Neural progenitor cell (in vitro differentiated cells): ENCODE measurements around the gene FAM83B. TPM values are rescaled to one million over a fixed set of nuclear protein-coding genes. Genes with fewer than 3 reads are reported as not detected.
A peak's percentile ranks its signal among the peaks of the same experiment; 100 is the strongest.
"Not testable (repeated sequence)": the region's sequence is repeated elsewhere in the genome, so short reads cannot be mapped to it uniquely, and the experiment has no call there.

ENCODE experiments used
- DNase-seq: peaks from one replicate; pipeline ENCODE4 v3.0.0-alpha.2; 2016; ENCODE audit warnings: low spot score
- H2AFZ ChIP-seq: fragments of 200-600 bp; sonication (generic); replicated peaks from 2 replicates; pipeline ENCODE4 v1.6.1; 2016; ENCODE audit warnings: antibody characterized with exemption
- H3F3A ChIP-seq: fragments of 200-600 bp; sonication (generic); 2 replicates; pipeline ENCODE4 v1.6.1; 2016; ENCODE audit warnings: antibody characterized with exemption, low read depth
- H3K27ac ChIP-seq: fragments of 200-600 bp; sonication (generic); 2 replicates; pipeline ENCODE4 v1.5.1; 2016; ENCODE audit warnings: mild to moderate bottlenecking
- H3K27me3 ChIP-seq: fragments of 200-600 bp; sonication (generic); 2 replicates; pipeline ENCODE4 v1.6.1; 2016; ENCODE audit warnings: mild to moderate bottlenecking, moderate library complexity
- H3K36me3 ChIP-seq: fragments of 200-600 bp; sonication (generic); 2 replicates; pipeline ENCODE4 v1.5.1; 2016
- H3K4me1 ChIP-seq: fragments of 200-600 bp; sonication (generic); 2 replicates; pipeline ENCODE4 v1.6.1; 2016; ENCODE audit warnings: mixed run types
- H3K4me2 ChIP-seq: fragments of 200-600 bp; sonication (generic); 2 replicates; pipeline ENCODE4 v1.6.1; 2016
- H3K4me3 ChIP-seq: fragments of 200-600 bp; sonication (generic); 2 replicates; pipeline ENCODE4 v1.5.1; 2016
- H3K79me2 ChIP-seq: fragments of 200-600 bp; sonication (generic); 2 replicates; pipeline ENCODE4 v1.6.1; 2016; ENCODE audit warnings: low read depth
- H3K9ac ChIP-seq: fragments of 200-600 bp; sonication (generic); 2 replicates; pipeline ENCODE4 v1.6.1; 2016
- H3K9me3 ChIP-seq: fragments of 200-600 bp; sonication (generic); 2 replicates; pipeline ENCODE4 v1.5.1; 2016; ENCODE audit warnings: low read depth
- H4K20me1 ChIP-seq: fragments of 200-600 bp; sonication (generic); 2 replicates; pipeline ENCODE4 v1.6.1; 2016; ENCODE audit warnings: low read depth
- H3K27ac Mint-ChIP-seq: 3 replicates; pipeline ENCODE4 v1.8.0; 2021; ENCODE audit warnings: mixed read lengths
- H3K27me3 Mint-ChIP-seq: 2 replicates; pipeline ENCODE4 v1.8.0; 2022; ENCODE audit warnings: low read depth, mild to moderate bottlenecking, inconsistent platforms, moderate library complexity, mixed read lengths; ENCODE audit not compliant: insufficient read depth
- H3K36me3 Mint-ChIP-seq: 3 replicates; pipeline ENCODE4 v1.8.0; 2021; ENCODE audit warnings: mixed read lengths
- H3K4me1 Mint-ChIP-seq: 3 replicates; pipeline ENCODE4 v1.8.0; 2021; ENCODE audit warnings: mixed read lengths
- H3K4me3 Mint-ChIP-seq: 3 replicates; pipeline ENCODE4 v1.8.0; 2021; ENCODE audit warnings: mild to moderate bottlenecking, moderate library complexity, mixed read lengths
- H3K9me3 Mint-ChIP-seq: 3 replicates; pipeline ENCODE4 v1.8.0; 2020; ENCODE audit warnings: mixed read lengths
- EZH2 ChIP-seq: fragments of 200-600 bp; sonication (generic); IDR thresholded peaks from 2 replicates; pipeline ENCODE4 v1.6.1; 2017; ENCODE audit warnings: antibody characterized with exemption, mild to moderate bottlenecking, moderate library complexity
- EZH2phosphoT487 ChIP-seq: fragments of 200-600 bp; sonication (generic); IDR thresholded peaks from 2 replicates; pipeline ENCODE4 v1.6.1; 2017; ENCODE audit warnings: antibody characterized with exemption
- total RNA-seq: library from RNA; depleted of rRNA; stranded (reverse); fragments of >200 nt; gene quantifications from 2 replicates; pipeline ENCODE4 v1.2.3, GENCODE V29; 2015; ENCODE audit warnings: low replicate concordance
- TF ChIP-seq, protein P1 (sequence below): fragments of 200-600 bp; sonication (generic); IDR thresholded peaks from 2 replicates; pipeline ENCODE4 v1.5.1; 2017; ENCODE audit warnings: antibody characterized with exemption, mild to moderate bottlenecking

FAM83B gene, protein sequence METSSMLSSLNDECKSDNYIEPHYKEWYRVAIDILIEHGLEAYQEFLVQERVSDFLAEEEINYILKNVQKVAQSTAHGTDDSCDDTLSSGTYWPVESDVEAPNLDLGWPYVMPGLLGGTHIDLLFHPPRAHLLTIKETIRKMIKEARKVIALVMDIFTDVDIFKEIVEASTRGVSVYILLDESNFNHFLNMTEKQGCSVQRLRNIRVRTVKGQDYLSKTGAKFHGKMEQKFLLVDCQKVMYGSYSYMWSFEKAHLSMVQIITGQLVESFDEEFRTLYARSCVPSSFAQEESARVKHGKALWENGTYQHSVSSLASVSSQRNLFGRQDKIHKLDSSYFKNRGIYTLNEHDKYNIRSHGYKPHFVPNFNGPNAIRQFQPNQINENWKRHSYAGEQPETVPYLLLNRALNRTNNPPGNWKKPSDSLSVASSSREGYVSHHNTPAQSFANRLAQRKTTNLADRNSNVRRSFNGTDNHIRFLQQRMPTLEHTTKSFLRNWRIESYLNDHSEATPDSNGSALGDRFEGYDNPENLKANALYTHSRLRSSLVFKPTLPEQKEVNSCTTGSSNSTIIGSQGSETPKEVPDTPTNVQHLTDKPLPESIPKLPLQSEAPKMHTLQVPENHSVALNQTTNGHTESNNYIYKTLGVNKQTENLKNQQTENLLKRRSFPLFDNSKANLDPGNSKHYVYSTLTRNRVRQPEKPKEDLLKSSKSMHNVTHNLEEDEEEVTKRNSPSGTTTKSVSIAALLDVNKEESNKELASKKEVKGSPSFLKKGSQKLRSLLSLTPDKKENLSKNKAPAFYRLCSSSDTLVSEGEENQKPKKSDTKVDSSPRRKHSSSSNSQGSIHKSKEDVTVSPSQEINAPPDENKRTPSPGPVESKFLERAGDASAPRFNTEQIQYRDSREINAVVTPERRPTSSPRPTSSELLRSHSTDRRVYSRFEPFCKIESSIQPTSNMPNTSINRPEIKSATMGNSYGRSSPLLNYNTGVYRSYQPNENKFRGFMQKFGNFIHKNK
- 5.3 and 6.3 TPM in 2 replicates for total RNA-seq

- Histone ChIP-seq H3F3A (no peaks in the 10 kb centered on the region), H3K4me1 (no peaks in the 10 kb centered on the region), H3K27me3 (peaks cover 17% of the 10 kb centered on the region), H3K9me3 (no peaks in the 10 kb centered on the region), H3K36me3 (no peaks in the 10 kb centered on the region), H4K20me1 (no peaks in the 10 kb centered on the region), H2AFZ (peak within 1 kb of the TSS; percentile 97), H3K9ac (peak within 1 kb of the TSS; percentile 39), H3K4me3 (peak within 1 kb of the TSS; percentile 82), H3K4me2 (peak within 1 kb of the TSS; percentile 86), H3K79me2 (peaks cover 4% of the 10 kb centered on the region), H3K27ac (no peak within 1 kb of the TSS)
- no peak within 1 kb of the TSS for H3K27ac Mint-ChIP-seq
- peak; percentile 71 for DNase-seq
- TF ChIP-seq, protein P1, sequence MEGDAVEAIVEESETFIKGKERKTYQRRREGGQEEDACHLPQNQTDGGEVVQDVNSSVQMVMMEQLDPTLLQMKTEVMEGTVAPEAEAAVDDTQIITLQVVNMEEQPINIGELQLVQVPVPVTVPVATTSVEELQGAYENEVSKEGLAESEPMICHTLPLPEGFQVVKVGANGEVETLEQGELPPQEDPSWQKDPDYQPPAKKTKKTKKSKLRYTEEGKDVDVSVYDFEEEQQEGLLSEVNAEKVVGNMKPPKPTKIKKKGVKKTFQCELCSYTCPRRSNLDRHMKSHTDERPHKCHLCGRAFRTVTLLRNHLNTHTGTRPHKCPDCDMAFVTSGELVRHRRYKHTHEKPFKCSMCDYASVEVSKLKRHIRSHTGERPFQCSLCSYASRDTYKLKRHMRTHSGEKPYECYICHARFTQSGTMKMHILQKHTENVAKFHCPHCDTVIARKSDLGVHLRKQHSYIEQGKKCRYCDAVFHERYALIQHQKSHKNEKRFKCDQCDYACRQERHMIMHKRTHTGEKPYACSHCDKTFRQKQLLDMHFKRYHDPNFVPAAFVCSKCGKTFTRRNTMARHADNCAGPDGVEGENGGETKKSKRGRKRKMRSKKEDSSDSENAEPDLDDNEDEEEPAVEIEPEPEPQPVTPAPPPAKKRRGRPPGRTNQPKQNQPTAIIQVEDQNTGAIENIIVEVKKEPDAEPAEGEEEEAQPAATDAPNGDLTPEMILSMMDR = no peak
- TF ChIP-seq EZH2 = peak; percentile 66
- no peaks in the 10 kb centered on the region for H3K9me3 Mint-ChIP-seq
- H3K36me3 Mint-ChIP-seq = no peaks in the 10 kb centered on the region
- no peaks in the 10 kb centered on the region for H3K4me1 Mint-ChIP-seq
- peaks cover 21% of the 10 kb centered on the region for H3K27me3 Mint-ChIP-seq
- peak within 1 kb of the TSS; percentile 89 for H3K4me3 Mint-ChIP-seq
Observed at GRCh38 chr6:54846243-54846856, at the start of gene FAM83B. TSS of gene FAM83B (plus strand) at chr6:54846771. CDS start at chr6:54870247, 23,476 bp downstream.

GRCh38 chr6:54796918-54797317, 49.7 kb upstream of the FAM83B start:
- DNase-seq, H3F3A ChIP-seq, H3K9me3 ChIP-seq, H2AFZ ChIP-seq, H3K79me2 ChIP-seq, H3K27me3 Mint-ChIP-seq, H3K27me3 ChIP-seq, H3K36me3 ChIP-seq, H3K4me1 ChIP-seq, H3K4me2 ChIP-seq, H3K27ac Mint-ChIP-seq, H3K36me3 Mint-ChIP-seq, H4K20me1 ChIP-seq, H3K4me3 Mint-ChIP-seq, H3K27ac ChIP-seq, H3K4me1 Mint-ChIP-seq, H3K4me3 ChIP-seq, H3K9ac ChIP-seq: not testable (repeated sequence)
- H3K9me3 Mint-ChIP-seq = peaks cover 11% of the 10 kb centered on the region

GRCh38 chr6:54800050-54800600, 46.4 kb upstream of the FAM83B start:
- Histone ChIP-seq H4K20me1 (no peaks in the 10 kb centered on the region), H3K4me3 (no peak overlapping the region), H3K27ac (no peak overlapping the region), H3K9ac (no peak overlapping the region), H3K4me1 (no peaks in the 10 kb centered on the region), H3K9me3 (no peaks in the 10 kb centered on the region), H3F3A (no peaks in the 10 kb centered on the region), H3K27me3 (no peaks in the 10 kb centered on the region), H3K4me2 (no peak overlapping the region), H3K36me3 (no peaks in the 10 kb centered on the region), H3K79me2 (no peaks in the 10 kb centered on the region), H2AFZ (no peak overlapping the region)
- TF ChIP-seq, protein P1 = no peak
- TF ChIP-seq EZH2 (no peak), EZH2phosphoT487 (no peak)
- Mint-ChIP-seq H3K27ac (no peak overlapping the region), H3K9me3 (peaks cover 11% of the 10 kb centered on the region), H3K4me1 (peaks cover 2% of the 10 kb centered on the region), H3K36me3 (no peaks in the 10 kb centered on the region), H3K4me3 (no peak overlapping the region), H3K27me3 (peaks cover 4% of the 10 kb centered on the region)
- no peak for DNase-seq
